Parathyroid adenoma (tissue), 2 donors: Measurements from ENCODE around the gene SPSB1.

ENCODE experiments used
- H2AFZ ChIP-seq: fragments of 300-600 bp; sonication (generic); one replicate; pipeline ENCODE4 v1.7.0; 2017; ENCODE audit warnings: antibody characterized with exemption, mild to moderate bottlenecking
- H3K27ac ChIP-seq: fragments of 300-600 bp; sonication (generic); one replicate; pipeline ENCODE4 v1.7.0; 2017
- H3K27me3 ChIP-seq: fragments of 300-600 bp; sonication (generic); one replicate; pipeline ENCODE4 v1.7.0; 2017; ENCODE audit warnings: low read length; ENCODE audit not compliant: control insufficient read depth, insufficient read depth
- H3K36me3 ChIP-seq: fragments of 300-600 bp; sonication (generic); one replicate; pipeline ENCODE4 v1.7.0; 2017; ENCODE audit warnings: low read length; ENCODE audit not compliant: control insufficient read depth, insufficient read depth
- H3K4me1 ChIP-seq: fragments of 300-600 bp; sonication (generic); one replicate; pipeline ENCODE4 v1.7.0; 2017; ENCODE audit warnings: control low read depth
- H3K4me2 ChIP-seq: fragments of 300-600 bp; sonication (generic); one replicate; pipeline ENCODE4 v1.7.0; 2017; ENCODE audit warnings: low read length
- H3K4me3 ChIP-seq: fragments of 300-600 bp; sonication (generic); one replicate; pipeline ENCODE4 v1.7.0; 2017; ENCODE audit warnings: low read depth, low read length
- H3K79me2 ChIP-seq: fragments of 300-600 bp; sonication (generic); one replicate; pipeline ENCODE4 v1.7.0; 2017; ENCODE audit warnings: control low read depth
- H3K9ac ChIP-seq: fragments of 300-600 bp; sonication (generic); one replicate; pipeline ENCODE4 v1.7.0; 2017; ENCODE audit warnings: mild to moderate bottlenecking
- H3K9me3 ChIP-seq: fragments of 300-600 bp; sonication (generic); one replicate; pipeline ENCODE4 v1.7.0; 2017; ENCODE audit warnings: low read length; ENCODE audit not compliant: control insufficient read depth
- CTCF ChIP-seq: fragments of 300-600 bp; sonication (generic); IDR thresholded peaks from one replicate; pipeline ENCODE4 v1.7.0; 2017; ENCODE audit warnings: antibody characterized with exemption, mild to moderate bottlenecking
- donor health status: primary hyperparathyroidism.

Gene SPSB1

GRCh38 chr1:9366943-9367780 lies 74.5 kb downstream of the SPSB1 start:
- no peak for TF ChIP-seq CTCF
- Histone ChIP-seq H3K4me3 (no peak overlapping the region), H3K27me3 (no peaks in the 10 kb centered on the region), H3K4me1 (no peaks in the 10 kb centered on the region), H2AFZ (no peak overlapping the region), H3K36me3 (no peaks in the 10 kb centered on the region), H3K4me2 (no peak overlapping the region), H3K9me3 (no peaks in the 10 kb centered on the region), H3K9ac (no peak overlapping the region), H3K79me2 (no peaks in the 10 kb centered on the region), H3K27ac (no peak overlapping the region)

GRCh38 chr1:9367806-9368205 lies 75.1 kb downstream of the SPSB1 start:
- Histone ChIP-seq H3K4me2 (no peak overlapping the region), H2AFZ (no peak overlapping the region), H3K4me3 (no peak overlapping the region), H3K27ac (no peak overlapping the region), H3K27me3 (no peaks in the 10 kb centered on the region), H3K9ac (no peak overlapping the region), H3K79me2 (no peaks in the 10 kb centered on the region), H3K36me3 (no peaks in the 10 kb centered on the region), H3K4me1 (no peaks in the 10 kb centered on the region), H3K9me3 (no peaks in the 10 kb centered on the region)
- TF ChIP-seq CTCF = no peak

GRCh38 chr1:9368356-9368755 lies 75.7 kb downstream of the SPSB1 start:
- Histone ChIP-seq H3K9ac (no peak overlapping the region), H3K4me2 (no peak overlapping the region), H3K79me2 (no peaks in the 10 kb centered on the region), H2AFZ (no peak overlapping the region), H3K27me3 (no peaks in the 10 kb centered on the region), H3K4me3 (no peak overlapping the region), H3K36me3 (no peaks in the 10 kb centered on the region), H3K9me3 (no peaks in the 10 kb centered on the region), H3K4me1 (no peaks in the 10 kb centered on the region), H3K27ac (no peak overlapping the region)
- no peak for TF ChIP-seq CTCF

- Histone ChIP-seq H3K79me2 (no peaks in the 10 kb centered on the region), H3K27me3 (no peaks in the 10 kb centered on the region), H3K27ac (no peak overlapping the region), H3K36me3 (no peaks in the 10 kb centered on the region), H3K4me3 (no peak overlapping the region), H3K9me3 (no peaks in the 10 kb centered on the region), H3K4me2 (no peak overlapping the region), H3K4me1 (no peaks in the 10 kb centered on the region), H3K9ac (no peak overlapping the region), H2AFZ (no peak overlapping the region)
- no peak for TF ChIP-seq CTCF
Measured at GRCh38 chr1:9369964-9370788, 77.5 kb downstream of the SPSB1 start.
